HTR-8/SVneo (cell line): ENCODE data around the gene HSPG2.
A peak's percentile ranks its signal among the peaks of the same experiment; 100 is the strongest.
"Not testable (repeated sequence)": the region's sequence is repeated elsewhere in the genome, so short reads cannot be mapped to it uniquely, and the experiment has no call there.

Experiments used
- DNase-seq: peaks from one replicate; pipeline ENCODE4 v3.0.0; 2011; ENCODE audit warnings: low spot score, mixed read lengths; ENCODE audit not compliant: insufficient read length
- FAIRE-seq: peaks from 2 replicates; lab custom pipeline; 2011; peaks lifted over from hg19 to GRCh38; lab: Jason Lieb, UNC

HSPG2 gene

GRCh38 chr1:21836010-21836409, 101.1 kb downstream of the HSPG2 start:
- DNase-seq, result no peak
- no peak for FAIRE-seq

- FAIRE-seq, result no peak
- no peak for DNase-seq
Observed at GRCh38 chr1:21834666-21835065, 102.4 kb downstream of the HSPG2 start.

GRCh38 chr1:21834094-21834493, 103.0 kb downstream of the HSPG2 start:
- no peak for FAIRE-seq
- no peak for DNase-seq

- no peak for FAIRE-seq
- no peak for DNase-seq
Observed at GRCh38 chr1:21833392-21833976, 103.6 kb downstream of the HSPG2 start.

- FAIRE-seq (no peak), DNase-seq (no peak)
Observed at GRCh38 chr1:21831454-21831970, 105.6 kb downstream of the HSPG2 start.

GRCh38 chr1:21830792-21831453, 106.2 kb downstream of the HSPG2 start:
- DNase-seq (no peak), FAIRE-seq (no peak)

- DNase-seq (no peak), FAIRE-seq (no peak)
Observed at GRCh38 chr1:21829294-21829693, 107.8 kb downstream of the HSPG2 start.

GRCh38 chr1:21828506-21829210, 108.5 kb downstream of the HSPG2 start:
- DNase-seq (no peak), FAIRE-seq (no peak)

GRCh38 chr1:21828075-21828474, 109.0 kb downstream of the HSPG2 start:
- DNase-seq (no peak), FAIRE-seq (no peak)

GRCh38 chr1:21827141-21827679, 109.9 kb downstream of the HSPG2 start:
- no peak for FAIRE-seq

GRCh38 chr1:21826694-21827093, 110.4 kb downstream of the HSPG2 start:
- not testable (repeated sequence) for FAIRE-seq, DNase-seq

More at GRCh38 chr1:21827141-21827679, 109.9 kb downstream of the HSPG2 start:
- DNase-seq, result no peak

- FAIRE-seq (no peak), DNase-seq (no peak)
Observed at GRCh38 chr1:21825393-21825792, 111.7 kb downstream of the HSPG2 start.

GRCh38 chr1:21824926-21825325, 112.2 kb downstream of the HSPG2 start:
- FAIRE-seq, result no peak

GRCh38 chr1:21823980-21824702, 113.0 kb downstream of the HSPG2 start:
- FAIRE-seq (no peak), DNase-seq (no peak)

More at GRCh38 chr1:21824926-21825325, 112.2 kb downstream of the HSPG2 start:
- no peak for DNase-seq

- DNase-seq, result no peak
- FAIRE-seq, result no peak
Observed at GRCh38 chr1:21823206-21823979, 113.7 kb downstream of the HSPG2 start.

GRCh38 chr1:21822349-21822748, 114.8 kb downstream of the HSPG2 start:
- DNase-seq (no peak), FAIRE-seq (no peak)

GRCh38 chr1:21821385-21822019, 115.6 kb downstream of the HSPG2 start:
- DNase-seq (no peak), FAIRE-seq (no peak)

GRCh38 chr1:21820597-21821232, 116.4 kb downstream of the HSPG2 start:
- FAIRE-seq (no peak), DNase-seq (no peak)

- DNase-seq (peak; percentile 33), FAIRE-seq (no peak)
Observed at GRCh38 chr1:21818656-21819055, 118.5 kb downstream of the HSPG2 start.
